Measurements from ENCODE around the gene FAIM2. TPM values are rescaled to one million over a fixed set of nuclear protein-coding genes. Genes with fewer than 3 reads are reported as not detected.

Gene FAIM2
- total and polyA plus RNA-seq, 9 of the 15 experiments (the other 6 are each of a cell fraction or from before 2014, with no cell fraction given) = 0.01 to 0.10 TPM; not detected in 7

DNA sequence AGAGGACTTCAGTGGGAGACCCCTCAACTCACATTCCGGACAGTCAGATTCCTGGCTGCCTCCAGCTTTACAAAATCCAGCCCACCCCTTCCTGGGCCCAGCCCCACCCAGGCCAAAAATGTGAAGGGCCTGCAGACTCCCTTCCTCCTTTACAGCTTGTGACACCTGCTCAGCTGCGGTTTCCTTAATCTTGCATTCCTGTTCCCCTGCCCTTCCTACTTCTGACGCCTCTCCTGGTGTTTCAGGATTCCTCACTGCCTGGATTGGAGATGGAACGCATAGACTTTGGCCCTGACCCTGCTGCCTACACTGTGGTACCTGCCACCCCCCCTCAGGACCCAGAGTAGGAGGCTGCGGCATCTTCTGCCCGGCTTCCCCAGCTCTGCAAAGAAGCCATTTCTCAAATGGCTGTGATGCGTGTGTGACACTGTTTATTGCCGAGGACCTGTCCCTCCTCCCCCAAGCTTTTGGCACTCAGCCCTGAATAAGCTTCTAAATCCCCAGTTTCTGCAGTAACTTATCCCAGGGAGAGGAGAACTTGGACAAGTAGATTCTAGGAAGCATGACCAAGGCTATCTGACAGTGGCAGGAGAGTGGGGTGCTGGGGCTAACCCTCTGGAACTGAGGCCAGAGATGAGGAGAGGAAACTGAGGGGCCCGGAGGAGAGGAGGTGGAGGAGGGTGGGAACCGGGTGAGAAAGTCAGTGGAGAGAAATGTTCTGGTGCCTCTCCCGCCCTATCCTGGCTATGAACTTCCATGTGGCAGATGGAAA lies 35.9 kb downstream of the FAIM2 start:
- ChIA-PET CTCF (ENCODE audit: low intra/inter-chr PET ratio) (interaction anchor here (0.7 to 1.0 kb wide), 4 partner anchors 27 to 203 kb away, joined by 3 to 7 read pairs (median 3); no protein-coding TSS in a partner anchor), POLR2A (interaction anchor here (0.6 to 0.7 kb wide), 3 partner anchors 8 to 79 kb away, joined by 3 to 4 read pairs (median 3); no protein-coding TSS in a partner anchor)
- no peak overlapping the region for H3K27ac ChIP-seq (ENCODE audit: extremely low read depth, low read depth, low read length)
- H3K4me1 ChIP-seq (replicated peaks in 1 of 2; ENCODE audit: control insufficient read depth in 2 of 2, insufficient read depth in 2 of 2, low read length in 2 of 2) = peaks cover 35 to 40% of the 10 kb centered on the region in 2 experiments
- in situ Hi-C loops (cut with MboI) (loop anchor here (5.0 kb wide), 2 partner anchors 95 to 200 kb away; partner anchors contain the start of gene AQP5), intact Hi-C loops (cut with micrococcal nuclease) (loop anchor here (1.0 to 5.0 kb wide), 4 partner anchors 45 to 185 kb away; no protein-coding TSS in a partner anchor)
- no peaks in the 10 kb centered on the region for H3K79me2 ChIP-seq (ENCODE audit: control insufficient read depth, insufficient read depth, low read length)
- H3K4me3 ChIP-seq = no peak overlapping the region
- no peak for DNase-seq (ENCODE audit: extremely low read depth in 1 of 4, low spot score in 3 of 4)
- no peaks in the 10 kb centered on the region for H3K9me3 ChIP-seq (replicated peaks; ENCODE audit: control insufficient read depth, insufficient read depth, low read depth, low read length)
- WGBS (ENCODE audit: insufficient coverage, low coverage, missing lambda C conversion rate) = 56% methylated on average over 11 of the region's 11 CpGs
- no peaks in the 10 kb centered on the region for H3K9me1 ChIP-seq (ENCODE audit: control insufficient read depth, insufficient read depth, low read length)
- ATAC-seq = no peak
- H3K27me3 ChIP-seq (ENCODE audit: control insufficient read depth in 2 of 2, insufficient read depth in 2 of 2, low read length in 2 of 2) = peaks cover 4 to 19% of the 10 kb centered on the region in 2 experiments; a peak in 2 of 5 replicates
- no peak overlapping the region; the same call in 1 of the 2 replicates for H2AFZ ChIP-seq (ENCODE audit: low read depth, low read length)
- H3K36me3 ChIP-seq (ENCODE audit: control insufficient read depth, insufficient read depth, low read length) = no peaks in the 10 kb centered on the region
- no peak overlapping the region for H3K4me2 ChIP-seq (ENCODE audit: insufficient read depth, low read length)
- no peaks in the 10 kb centered on the region for H4K20me1 ChIP-seq (replicated peaks; ENCODE audit: control insufficient read depth, insufficient read depth, low read length)
- no TSS peak for BruUV-seq (replicated peaks)
- FAIRE-seq = no peak
- no peak overlapping the region; a peak in 1 of 4 replicates for H3K9ac ChIP-seq (ENCODE audit: insufficient read depth in 1 of 2, low read depth in 2 of 2, low read length in 2 of 2)
- TF ChIP-seq DACH1 (IDR thresholded peaks at IDR 0.05; ENCODE audit: partially characterized antibody) = no peak
- 0 out of 2 replicates have a peak, but pooled peaks have one; percentile 9 for TF ChIP-seq ZEB2 (IDR thresholded peaks at IDR 0.05)
- no peak for TF ChIP-seq CUX1 (CRISPR knock-in tag; IDR thresholded peaks at IDR 0.05)
- no peak for TF ChIP-seq NR0B1 (IDR thresholded peaks at IDR 0.05; ENCODE audit: partially characterized antibody)
- TF ChIP-seq, protein P1, sequence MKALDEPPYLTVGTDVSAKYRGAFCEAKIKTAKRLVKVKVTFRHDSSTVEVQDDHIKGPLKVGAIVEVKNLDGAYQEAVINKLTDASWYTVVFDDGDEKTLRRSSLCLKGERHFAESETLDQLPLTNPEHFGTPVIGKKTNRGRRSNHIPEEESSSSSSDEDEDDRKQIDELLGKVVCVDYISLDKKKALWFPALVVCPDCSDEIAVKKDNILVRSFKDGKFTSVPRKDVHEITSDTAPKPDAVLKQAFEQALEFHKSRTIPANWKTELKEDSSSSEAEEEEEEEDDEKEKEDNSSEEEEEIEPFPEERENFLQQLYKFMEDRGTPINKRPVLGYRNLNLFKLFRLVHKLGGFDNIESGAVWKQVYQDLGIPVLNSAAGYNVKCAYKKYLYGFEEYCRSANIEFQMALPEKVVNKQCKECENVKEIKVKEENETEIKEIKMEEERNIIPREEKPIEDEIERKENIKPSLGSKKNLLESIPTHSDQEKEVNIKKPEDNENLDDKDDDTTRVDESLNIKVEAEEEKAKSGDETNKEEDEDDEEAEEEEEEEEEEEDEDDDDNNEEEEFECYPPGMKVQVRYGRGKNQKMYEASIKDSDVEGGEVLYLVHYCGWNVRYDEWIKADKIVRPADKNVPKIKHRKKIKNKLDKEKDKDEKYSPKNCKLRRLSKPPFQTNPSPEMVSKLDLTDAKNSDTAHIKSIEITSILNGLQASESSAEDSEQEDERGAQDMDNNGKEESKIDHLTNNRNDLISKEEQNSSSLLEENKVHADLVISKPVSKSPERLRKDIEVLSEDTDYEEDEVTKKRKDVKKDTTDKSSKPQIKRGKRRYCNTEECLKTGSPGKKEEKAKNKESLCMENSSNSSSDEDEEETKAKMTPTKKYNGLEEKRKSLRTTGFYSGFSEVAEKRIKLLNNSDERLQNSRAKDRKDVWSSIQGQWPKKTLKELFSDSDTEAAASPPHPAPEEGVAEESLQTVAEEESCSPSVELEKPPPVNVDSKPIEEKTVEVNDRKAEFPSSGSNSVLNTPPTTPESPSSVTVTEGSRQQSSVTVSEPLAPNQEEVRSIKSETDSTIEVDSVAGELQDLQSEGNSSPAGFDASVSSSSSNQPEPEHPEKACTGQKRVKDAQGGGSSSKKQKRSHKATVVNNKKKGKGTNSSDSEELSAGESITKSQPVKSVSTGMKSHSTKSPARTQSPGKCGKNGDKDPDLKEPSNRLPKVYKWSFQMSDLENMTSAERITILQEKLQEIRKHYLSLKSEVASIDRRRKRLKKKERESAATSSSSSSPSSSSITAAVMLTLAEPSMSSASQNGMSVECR (CRISPR knock-in tag; IDR thresholded peaks at IDR 0.05) = no peak
- no peak for TF ChIP-seq ZNF830 (CRISPR knock-in tag; IDR thresholded peaks at IDR 0.05)
- TF ChIP-seq FOXJ2 (tag; IDR thresholded peaks at IDR 0.05) = no peak
- no peak for TF ChIP-seq STAT5A (IDR thresholded peaks at IDR 0.05; ENCODE audit: borderline replicate concordance, low read length)
- TF ChIP-seq ZFPM2 (CRISPR knock-in tag; IDR thresholded peaks at IDR 0.05) = no peak
- no peak for TF ChIP-seq ASH1L (IDR thresholded peaks at IDR 0.05; ENCODE audit: borderline replicate concordance, low read depth, partially characterized antibody)
